GM12878 (cell line): ENCODE results near the gene NRG3. TPM values are rescaled to one million over a fixed set of nuclear protein-coding genes. Genes with fewer than 3 reads are reported as not detected.

Source experiments
- ATAC-seq: fragments of 200-7000 bp; cut with Tn5 transposase; 3 replicates; pipeline ENCODE4 v1.9.1; 2020; ENCODE audit warnings: mild to moderate bottlenecking, moderate library complexity
- BruUV-seq: library from RNA; stranded (reverse); fragments of 400-500 nt; replicated peaks from 2 replicates; lab custom pipeline; 2021; lab: Mats Ljungman, UMichigan
- CTCF ChIA-PET: fragments of 300-600 bp; sonication (Branson Sonifier 250); formaldehyde crosslinking; extraction: SDS; loops from one replicate; lab custom pipeline; 2021; ENCODE audit warnings: inconsistent platforms; lab: Yijun Ruan, JAX
- POLR2A ChIA-PET: fragments of 350-600 bp; formaldehyde crosslinking; extraction: SDS; loops from one replicate; lab custom pipeline; 2021; ENCODE audit warnings: inconsistent platforms; lab: Charles Lee
- RAD21 ChIA-PET: fragments of 300-600 bp; sonication (Branson Sonifier 250); formaldehyde crosslinking; loops from one replicate; lab custom pipeline; 2023; ENCODE audit warnings: antibody characterized with exemption; ENCODE audit not compliant: unreplicated experiment; lab: Charles Lee
- SMC1A ChIA-PET: fragments of 300-600 bp; sonication (Branson Sonifier 250); formaldehyde crosslinking; loops from one replicate; lab custom pipeline; 2023; ENCODE audit not compliant: unreplicated experiment, uncharacterized antibody; lab: Charles Lee
- DNase-seq: peaks from one replicate; pipeline ENCODE4 v3.0.0-alpha.2; 2011; ENCODE audit warnings: low read depth, low spot score
- FAIRE-seq: peaks from 3 replicates; lab custom pipeline; 2011; peaks lifted over from hg19 to GRCh38; lab: Jason Lieb, UNC
- H2AFZ ChIP-seq: 2 replicates; pipeline ENCODE4 v1.6.0; 2011; ENCODE audit warnings: low read depth, low read length, control low read depth; ENCODE audit not compliant: control insufficient read depth
- H3K27ac ChIP-seq: 2 replicates; pipeline ENCODE4 v1.5.1; 2011; ENCODE audit warnings: control low read depth; ENCODE audit not compliant: control insufficient read depth, insufficient read depth
- H3K27me3 ChIP-seq, 2 experiments: replicated peaks in 1 of 2; 2 replicates each; pipeline versions ENCODE4 v1.6.0 to v1.6.1; 2011; ENCODE audit warnings: low read length in 1 of 2; ENCODE audit not compliant: control insufficient read depth in 2 of 2, insufficient read depth in 2 of 2
- H3K36me3 ChIP-seq, 2 experiments: 2 replicates each; pipeline ENCODE4 v1.5.1; 2011; ENCODE audit warnings: low read length in 1 of 2; ENCODE audit not compliant: control insufficient read depth in 2 of 2, insufficient read depth in 2 of 2
- H3K4me1 ChIP-seq: 2 replicates; pipeline ENCODE4 v1.6.1; 2011; ENCODE audit warnings: mild to moderate bottlenecking, low read length, moderate library complexity, mixed read lengths; ENCODE audit not compliant: control insufficient read depth, insufficient read depth
- H3K4me2 ChIP-seq: 2 replicates; pipeline ENCODE4 v1.6.0; 2011; ENCODE audit warnings: control low read depth; ENCODE audit not compliant: control insufficient read depth, insufficient read depth
- H3K4me3 ChIP-seq: fragments of 200-600 bp; sonication (generic); 2 replicates; pipeline ENCODE4 v1.5.1; 2016
- H3K79me2 ChIP-seq: 2 replicates; pipeline ENCODE4 v1.6.0; 2011; ENCODE audit warnings: low read length; ENCODE audit not compliant: control insufficient read depth, insufficient read depth
- H3K9ac ChIP-seq: 2 replicates; pipeline ENCODE4 v1.8.0; 2011; ENCODE audit warnings: low read length, control low read depth, mixed read lengths; ENCODE audit not compliant: control insufficient read depth, insufficient read depth
- H3K9me3 ChIP-seq: replicated peaks from 3 replicates; pipeline ENCODE4 v1.5.1; 2011; ENCODE audit warnings: mild to moderate bottlenecking, low read length; ENCODE audit not compliant: control insufficient read depth, insufficient read depth
- H4K20me1 ChIP-seq: 2 replicates; pipeline ENCODE4 v1.6.0; 2011; ENCODE audit not compliant: control insufficient read depth, insufficient read depth
- SPI1 ChIP-seq: IDR thresholded peaks from 2 replicates; pipeline ENCODE4 v1.6.1; 2011; ENCODE audit warnings: low read depth, mild to moderate bottlenecking, low read length, moderate library complexity, borderline replicate concordance; ENCODE audit not compliant: insufficient read depth
- WGBS: methylation state at CpG from one replicate; pipeline ENCODE4 v1.1.6; 2016; ENCODE audit warnings: low lambda C conversion rate; ENCODE audit not compliant: insufficient replicate concordance, insufficient coverage; ENCODE audit errors: missing lambda C conversion rate; 5-methylcytosine and 5-hydroxymethylcytosine counted together
- in situ Hi-C: fragments of 300-500 bp; cut with MboI; formaldehyde crosslinking; loops from 9 replicates; pipeline ENCODE4 v1.14.3; 2018; ENCODE audit warnings: mixed read lengths
- intact Hi-C: fragments of 100-400 bp; cut with micrococcal nuclease; formaldehyde crosslinking; loops from one replicate; pipeline ENCODE4 v1.14.2; 2022; ENCODE audit not compliant: unreplicated experiment
- polyA plus RNA-seq, 11 experiments: library from polyadenylated mRNA; depleted of rRNA in 4 of 11; unstranded in 6 of 11; stranded (reverse) in 5 of 11; fragments of >200 nt; fragmentation: Nextera tagmentation in 4 of 11; fragmentation: Illumina TruSeq in 1 of 11; extraction: Ambion mirVana in 4 of 11; extraction: Trizol in 1 of 11; gene quantifications; 1 replicate in 1 of 11; 2 replicates in 10 of 11; pipeline versions ENCODE4 v1.2.1 to v1.2.3, GENCODE V29; 2011 to 2016; ENCODE audit warnings: inconsistent platforms in 2 of 11, missing spikeins in 2 of 11, low read depth in 1 of 11
- total RNA-seq, 4 experiments: library from RNA; depleted of rRNA in 3 of 4; stranded (reverse); fragments of >200 nt in 3 of 4; fragmentation: Illumina TruSeq in 1 of 4; extraction: Trizol in 1 of 4; gene quantifications; 2 replicates each; pipeline versions ENCODE4 v1.2.1 to v1.2.3, GENCODE V29; 2013 to 2021
- TF ChIP-seq, protein P1 (sequence below): fragments of 150-350 bp; IDR thresholded peaks from 2 replicates; pipeline ENCODE4 v1.6.1; 2016; ENCODE audit warnings: low read depth, low read length
- TF ChIP-seq, protein P2 (sequence below): fragments of 450-650 bp; IDR thresholded peaks from 2 replicates; pipeline ENCODE4 v1.6.1; 2016; ENCODE audit warnings: mild to moderate bottlenecking

Gene NRG3
- total and polyA plus RNA-seq, 10 of the 15 experiments (the other 5 are each of a cell fraction or from before 2014, with no cell fraction given), result 0.03 to 0.41 (median 0.17) TPM; not detected in 3

DNA sequence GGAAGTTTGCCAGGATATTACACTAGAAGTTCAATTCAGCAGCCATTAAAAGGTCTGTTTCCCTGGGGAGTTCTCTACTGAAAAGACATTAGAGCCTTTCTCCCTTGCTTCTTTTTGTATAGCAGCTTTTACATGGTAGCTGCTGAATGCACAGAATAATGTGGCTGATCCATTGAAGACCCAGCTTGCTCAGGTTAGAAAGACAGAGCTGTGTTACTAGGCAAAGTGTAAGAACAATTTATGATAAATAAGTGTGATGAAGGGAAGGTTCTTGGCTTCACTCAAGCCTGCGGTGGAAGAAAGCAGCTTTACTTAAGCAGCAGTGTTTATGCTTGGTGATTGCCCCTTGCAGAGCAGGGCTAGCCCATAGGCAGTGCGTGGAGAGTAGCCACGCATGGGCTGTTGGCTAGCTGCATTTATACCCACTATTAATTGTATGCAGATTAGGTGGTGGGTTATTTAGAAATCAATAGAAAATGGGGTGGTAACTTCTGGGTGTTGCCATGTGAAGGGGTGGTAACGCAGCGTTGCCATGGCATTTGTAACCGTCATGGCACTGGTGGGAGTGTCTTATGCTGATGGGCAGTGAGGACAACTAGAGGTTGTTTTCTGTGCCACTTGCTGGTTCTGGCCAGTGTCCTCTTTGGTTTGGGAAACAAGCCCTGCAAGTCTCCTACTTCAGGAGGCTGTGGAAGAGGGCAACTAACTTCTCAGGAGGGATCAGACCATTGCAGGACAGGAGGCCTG, 942.9 kb downstream of the NRG3 start (continued):
- TF ChIP-seq, protein P1, sequence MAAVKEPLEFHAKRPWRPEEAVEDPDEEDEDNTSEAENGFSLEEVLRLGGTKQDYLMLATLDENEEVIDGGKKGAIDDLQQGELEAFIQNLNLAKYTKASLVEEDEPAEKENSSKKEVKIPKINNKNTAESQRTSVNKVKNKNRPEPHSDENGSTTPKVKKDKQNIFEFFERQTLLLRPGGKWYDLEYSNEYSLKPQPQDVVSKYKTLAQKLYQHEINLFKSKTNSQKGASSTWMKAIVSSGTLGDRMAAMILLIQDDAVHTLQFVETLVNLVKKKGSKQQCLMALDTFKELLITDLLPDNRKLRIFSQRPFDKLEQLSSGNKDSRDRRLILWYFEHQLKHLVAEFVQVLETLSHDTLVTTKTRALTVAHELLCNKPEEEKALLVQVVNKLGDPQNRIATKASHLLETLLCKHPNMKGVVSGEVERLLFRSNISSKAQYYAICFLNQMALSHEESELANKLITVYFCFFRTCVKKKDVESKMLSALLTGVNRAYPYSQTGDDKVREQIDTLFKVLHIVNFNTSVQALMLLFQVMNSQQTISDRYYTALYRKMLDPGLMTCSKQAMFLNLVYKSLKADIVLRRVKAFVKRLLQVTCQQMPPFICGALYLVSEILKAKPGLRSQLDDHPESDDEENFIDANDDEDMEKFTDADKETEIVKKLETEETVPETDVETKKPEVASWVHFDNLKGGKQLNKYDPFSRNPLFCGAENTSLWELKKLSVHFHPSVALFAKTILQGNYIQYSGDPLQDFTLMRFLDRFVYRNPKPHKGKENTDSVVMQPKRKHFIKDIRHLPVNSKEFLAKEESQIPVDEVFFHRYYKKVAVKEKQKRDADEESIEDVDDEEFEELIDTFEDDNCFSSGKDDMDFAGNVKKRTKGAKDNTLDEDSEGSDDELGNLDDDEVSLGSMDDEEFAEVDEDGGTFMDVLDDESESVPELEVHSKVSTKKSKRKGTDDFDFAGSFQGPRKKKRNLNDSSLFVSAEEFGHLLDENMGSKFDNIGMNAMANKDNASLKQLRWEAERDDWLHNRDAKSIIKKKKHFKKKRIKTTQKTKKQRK, result no peak

DNA sequence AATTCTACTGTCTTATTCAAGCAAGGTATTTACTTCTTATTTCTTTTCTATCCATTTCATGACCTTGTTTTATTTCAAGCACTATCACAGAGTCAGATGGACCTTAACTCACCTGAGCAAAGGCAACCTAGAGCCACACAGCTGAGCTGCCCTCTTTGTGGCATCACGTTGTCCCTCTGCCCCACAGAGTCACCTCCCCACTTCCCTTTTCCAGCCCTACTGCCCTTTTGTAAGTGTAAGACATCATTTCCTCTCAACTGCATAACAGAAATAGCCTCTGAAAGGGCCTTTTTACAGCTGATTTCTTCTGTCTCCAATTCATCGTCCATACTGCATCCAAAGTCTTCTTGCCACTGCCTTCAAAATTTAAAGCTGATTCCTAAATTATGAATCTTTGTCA, 946.0 kb downstream of the NRG3 start:
- ChIA-PET SMC1A (interaction anchor here (1.0 to 1.7 kb wide), 3 partner anchors 39 to 148 kb away, joined by 3 to 8 read pairs (median 3); no protein-coding TSS in a partner anchor), CTCF (interaction anchor here (0.8 to 4.0 kb wide), 5 partner anchors 9 to 149 kb away, joined by 3 to 15 read pairs (median 4); no protein-coding TSS in a partner anchor), POLR2A (no interaction called here), RAD21 (interaction anchor here (1.1 kb wide), 1 partner anchor 14 kb away, joined by 3 read pairs; no protein-coding TSS in a partner anchor)
- no peaks in the 10 kb centered on the region for H3K9me3 ChIP-seq
- FAIRE-seq, result no peak
- no peak overlapping the region for H2AFZ ChIP-seq
- no peak overlapping the region for H3K4me3 ChIP-seq
- no peak overlapping the region for H3K27ac ChIP-seq
- BruUV-seq, result no TSS peak
- in situ Hi-C loops, result no loop called here
- no peak for DNase-seq
- H3K4me1 ChIP-seq, result no peaks in the 10 kb centered on the region
- TF ChIP-seq SPI1, result peak; percentile 77; the same call in 1 of the 2 replicates
- TF ChIP-seq, protein P2, sequence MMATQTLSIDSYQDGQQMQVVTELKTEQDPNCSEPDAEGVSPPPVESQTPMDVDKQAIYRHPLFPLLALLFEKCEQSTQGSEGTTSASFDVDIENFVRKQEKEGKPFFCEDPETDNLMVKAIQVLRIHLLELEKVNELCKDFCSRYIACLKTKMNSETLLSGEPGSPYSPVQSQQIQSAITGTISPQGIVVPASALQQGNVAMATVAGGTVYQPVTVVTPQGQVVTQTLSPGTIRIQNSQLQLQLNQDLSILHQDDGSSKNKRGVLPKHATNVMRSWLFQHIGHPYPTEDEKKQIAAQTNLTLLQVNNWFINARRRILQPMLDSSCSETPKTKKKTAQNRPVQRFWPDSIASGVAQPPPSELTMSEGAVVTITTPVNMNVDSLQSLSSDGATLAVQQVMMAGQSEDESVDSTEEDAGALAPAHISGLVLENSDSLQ, result no peak
- H4K20me1 ChIP-seq, result no peaks in the 10 kb centered on the region
- ATAC-seq, result peak; percentile 91
- H3K79me2 ChIP-seq, result no peaks in the 10 kb centered on the region
- H3K27me3 ChIP-seq, result no peaks in the 10 kb centered on the region
- no peak overlapping the region for H3K4me2 ChIP-seq
- intact Hi-C loops, result no loop called here
- no peak overlapping the region for H3K9ac ChIP-seq
- H3K36me3 ChIP-seq, result no peaks in the 10 kb centered on the region
- WGBS, result 0% methylated on average over 2 of the region's 2 CpGs
